ENCODE data around the gene OGFOD3.
"Not testable (repeated sequence)": the region's sequence is repeated elsewhere in the genome, so short reads cannot be mapped to it uniquely, and the experiment has no call there.

OGFOD3 gene

GRCh38 chr17:82433560-82434215, 15.3 kb upstream of the OGFOD3 start:
- DNase-seq (ENCODE audit: low spot score), result no peak

GRCh38 chr17:82432017-82432416, 13.6 kb upstream of the OGFOD3 start:
- DNase-seq (ENCODE audit: low spot score), result no peak

GRCh38 chr17:82429824-82430223, 11.4 kb upstream of the OGFOD3 start:
- no peak for DNase-seq (ENCODE audit: low spot score)

GRCh38 chr17:82428546-82428945, 10.2 kb upstream of the OGFOD3 start:
- no peak for DNase-seq (ENCODE audit: low spot score)

GRCh38 chr17:82424863-82425159, 6.4 kb upstream of the OGFOD3 start:
- DNase-seq (ENCODE audit: low spot score), result no peak

GRCh38 chr17:82424001-82424862, 5.8 kb upstream of the OGFOD3 start:
- DNase-seq (ENCODE audit: low spot score), result peak; percentile 61

GRCh38 chr17:82419540-82419939, 1.2 kb upstream of the OGFOD3 start:
- no peak for DNase-seq (ENCODE audit: low spot score)

GRCh38 chr17:82416771-82417170, 1.6 kb downstream of the OGFOD3 start:
- no peak for DNase-seq (ENCODE audit: low spot score)

GRCh38 chr17:82416264-82416663, 2.1 kb downstream of the OGFOD3 start:
- no peak for DNase-seq (ENCODE audit: low spot score)

GRCh38 chr17:82415786-82416185, 2.6 kb downstream of the OGFOD3 start:
- DNase-seq (ENCODE audit: low spot score), result no peak

- DNase-seq (ENCODE audit: low spot score), result no peak
Observed at GRCh38 chr17:82415336-82415735, 3.0 kb downstream of the OGFOD3 start.

- DNase-seq (ENCODE audit: low spot score), result peak; percentile 85
Observed at GRCh38 chr17:82414548-82415281, 3.7 kb downstream of the OGFOD3 start.

GRCh38 chr17:82412535-82413520, 5.6 kb downstream of the OGFOD3 start:
- no peak for DNase-seq (ENCODE audit: low spot score)

- not testable (repeated sequence) for DNase-seq (ENCODE audit: low spot score)
Observed at GRCh38 chr17:82412081-82412480, 6.3 kb downstream of the OGFOD3 start.

GRCh38 chr17:82411396-82412053, 6.9 kb downstream of the OGFOD3 start:
- DNase-seq (ENCODE audit: low spot score), result no peak

GRCh38 chr17:82410014-82410716, 8.2 kb downstream of the OGFOD3 start:
- DNase-seq (ENCODE audit: low spot score), result no peak

GRCh38 chr17:82408938-82409318, 9.5 kb downstream of the OGFOD3 start:
- DNase-seq (ENCODE audit: low spot score), result no peak

- no peak for DNase-seq (ENCODE audit: low spot score)
Observed at GRCh38 chr17:82408288-82408937, 10.0 kb downstream of the OGFOD3 start.

- no peak for DNase-seq (ENCODE audit: low spot score)
Observed at GRCh38 chr17:82407255-82407654, 11.1 kb downstream of the OGFOD3 start.

GRCh38 chr17:82406131-82406671, 12.2 kb downstream of the OGFOD3 start:
- DNase-seq (ENCODE audit: low spot score), result no peak
